Kasumi-1 (cell line): ENCODE results near the gene ITPRIPL1.
A peak's percentile ranks its signal among the peaks of the same experiment; 100 is the strongest.
"Not testable (repeated sequence)": the region's sequence is repeated elsewhere in the genome, so short reads cannot be mapped to it uniquely, and the experiment has no call there.

Source experiments
- DNase-seq, 2 experiments: peaks; one replicate each; lab custom pipeline; 2025; lab: John Stamatoyannopoulos, UW

ITPRIPL1 gene, protein sequence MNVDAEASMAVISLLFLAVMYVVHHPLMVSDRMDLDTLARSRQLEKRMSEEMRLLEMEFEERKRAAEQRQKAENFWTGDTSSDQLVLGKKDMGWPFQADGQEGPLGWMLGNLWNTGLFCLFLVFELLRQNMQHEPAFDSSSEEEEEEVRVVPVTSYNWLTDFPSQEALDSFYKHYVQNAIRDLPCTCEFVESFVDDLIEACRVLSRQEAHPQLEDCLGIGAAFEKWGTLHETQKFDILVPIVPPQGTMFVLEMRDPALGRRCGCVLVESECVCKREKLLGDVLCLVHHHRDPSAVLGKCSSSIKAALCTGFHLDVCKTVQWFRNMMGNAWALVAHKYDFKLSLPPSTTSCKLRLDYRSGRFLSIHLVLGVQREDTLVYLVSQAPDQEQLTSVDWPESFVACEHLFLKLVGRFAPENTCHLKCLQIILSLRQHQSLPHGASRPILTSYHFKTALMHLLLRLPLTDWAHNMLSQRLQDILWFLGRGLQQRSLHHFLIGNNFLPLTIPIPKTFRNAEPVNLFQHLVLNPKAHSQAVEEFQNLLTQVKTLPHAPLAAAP

DNA sequence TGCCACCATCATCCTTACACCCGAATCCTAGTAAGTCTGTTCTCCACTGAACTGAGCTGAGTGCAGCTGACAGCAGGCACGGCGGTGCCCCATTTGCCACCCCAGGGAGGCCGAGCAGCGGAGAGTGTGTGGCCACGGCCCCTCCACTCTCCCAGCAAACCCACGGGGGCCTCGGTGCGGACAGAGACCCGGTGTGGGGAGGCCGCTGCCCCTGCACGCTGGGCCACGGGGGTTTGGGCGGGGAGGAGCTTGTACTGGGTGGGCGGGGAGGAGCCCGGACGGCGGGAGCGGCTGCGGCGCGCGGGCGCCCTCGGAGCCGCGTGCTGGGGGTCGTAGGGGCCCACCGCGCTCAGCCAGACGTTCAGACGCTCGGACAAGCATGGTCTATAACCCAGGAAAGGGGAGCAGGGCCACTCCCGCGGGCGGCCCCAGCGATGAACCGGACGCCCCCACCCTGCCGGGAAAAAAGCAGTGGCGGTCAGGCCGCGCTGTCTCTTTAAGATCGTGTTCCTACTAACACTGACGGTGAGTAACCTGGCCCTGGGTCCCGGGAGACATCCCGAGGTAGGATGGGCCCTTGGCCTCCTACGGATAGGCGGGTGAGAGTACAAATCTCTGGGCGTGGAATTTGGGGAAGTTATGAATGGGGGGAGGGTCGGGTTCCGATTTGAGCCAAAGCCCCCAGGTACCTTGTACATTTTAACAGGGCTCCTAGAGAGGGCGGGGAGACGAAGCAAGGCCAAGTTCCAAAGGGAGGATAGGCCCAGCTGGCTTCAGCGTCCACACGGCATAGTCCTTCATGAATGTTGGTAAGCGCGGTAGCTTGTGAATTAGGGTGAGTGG lies at the start of gene ITPRIPL1:
Gene ITPRIPL1 (plus strand): TSS at position 277 of the 843 bp plus-strand sequence. CDS start 523 bp downstream, at position 800.
- DNase-seq = peak; percentile 27 to 35

DNA sequence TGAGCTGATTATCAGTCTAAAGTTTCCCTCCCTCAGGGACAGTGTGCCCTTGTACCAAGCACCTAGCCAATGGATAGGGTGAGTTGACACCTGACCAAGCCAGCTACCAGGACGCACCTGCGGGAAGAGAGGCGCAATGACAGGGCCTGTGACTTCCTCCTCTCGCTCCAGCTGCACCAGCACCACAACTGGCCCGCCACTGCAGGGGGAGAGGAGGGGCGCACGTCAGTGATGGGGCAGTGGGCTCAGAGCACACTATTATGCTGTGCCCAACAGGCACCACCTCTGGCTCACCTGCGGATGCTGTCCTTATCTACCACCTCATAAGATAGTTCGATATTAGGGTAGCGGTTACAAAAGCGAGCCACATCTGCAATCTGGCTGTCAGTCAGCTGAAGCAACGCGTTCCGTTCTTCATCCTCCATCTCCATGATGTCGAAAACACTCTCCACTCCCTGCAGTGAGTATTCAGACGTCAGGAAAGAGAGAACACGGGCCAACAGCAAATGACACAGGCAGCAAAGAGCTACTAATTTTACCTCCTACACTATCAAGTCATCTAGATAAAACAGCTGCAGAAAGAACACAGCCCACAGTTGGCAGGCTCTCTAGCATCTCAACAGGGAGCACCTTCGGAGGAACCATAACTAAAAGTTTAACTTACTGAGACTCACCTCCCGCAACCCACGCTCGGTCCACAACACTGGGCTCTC lies 48.2 kb upstream of the ITPRIPL1 start:
- no peak for DNase-seq

DNA sequence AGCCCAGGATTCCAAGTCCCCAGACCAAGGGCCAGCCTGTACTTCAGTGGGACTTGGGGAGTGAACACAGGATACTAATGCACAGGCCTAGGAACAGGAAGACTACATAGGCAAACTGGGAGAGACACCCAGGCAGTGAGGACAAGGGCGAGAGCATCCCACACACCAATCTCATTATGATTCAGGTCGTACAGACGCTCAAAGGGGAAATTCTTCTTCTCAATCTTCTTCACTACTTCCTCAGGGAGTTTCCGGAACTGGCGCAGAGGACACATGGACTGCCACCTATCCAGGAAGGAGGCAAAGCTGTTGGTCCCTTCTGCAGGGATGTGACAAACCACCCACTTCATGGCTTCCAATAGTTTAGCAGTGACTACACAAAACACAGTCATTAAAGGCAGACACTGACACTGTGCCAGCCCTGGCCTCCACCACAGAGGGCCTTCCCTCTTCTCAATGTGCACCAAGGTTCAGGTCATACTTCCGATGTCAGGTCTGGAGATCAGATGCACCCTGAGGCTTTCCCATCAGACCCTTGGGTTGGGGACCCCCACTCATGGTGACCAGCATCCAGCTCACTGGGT lies 37.8 kb upstream of the ITPRIPL1 start:
- no peak for DNase-seq

DNA sequence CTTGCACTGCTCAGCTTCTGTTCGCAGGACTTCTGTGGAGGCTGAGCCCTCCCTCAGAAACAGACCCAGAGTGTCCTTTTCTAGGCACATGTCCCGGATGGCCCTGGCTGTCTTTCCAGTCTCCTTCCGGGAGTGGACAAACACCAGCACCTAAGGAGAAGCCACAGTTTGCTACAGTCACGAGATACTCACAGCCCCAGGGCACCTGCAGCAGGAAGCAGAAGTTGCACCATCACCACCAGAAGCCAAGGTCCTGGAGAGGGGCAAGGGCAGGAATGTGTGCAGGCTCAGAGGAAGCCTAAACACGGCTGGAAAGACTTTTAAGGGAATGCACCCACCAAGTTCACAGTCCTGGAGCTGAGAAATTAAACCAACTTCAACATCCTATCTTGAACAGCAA lies 33.4 kb upstream of the ITPRIPL1 start:
- DNase-seq = no peak

DNA sequence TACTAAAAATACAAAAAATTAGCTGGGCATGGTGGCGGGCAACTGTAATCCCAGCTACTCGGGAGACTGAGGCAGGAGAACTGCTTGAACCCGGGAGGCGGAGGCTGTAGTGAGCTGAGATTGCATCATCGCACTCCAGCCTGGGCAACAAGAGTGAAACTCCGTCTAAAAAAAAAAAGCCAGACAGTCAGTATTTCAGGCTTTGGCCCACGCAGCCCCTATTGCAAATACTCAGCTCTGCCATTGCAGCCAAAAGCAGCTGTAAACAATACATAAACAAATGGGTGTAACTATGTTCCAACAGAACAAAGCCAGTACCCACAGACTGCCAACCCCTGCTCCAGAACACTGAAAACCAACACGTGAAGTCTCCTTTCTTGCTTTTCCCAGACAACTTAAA lies 30.8 kb upstream of the ITPRIPL1 start:
- not testable (repeated sequence) for DNase-seq

DNA sequence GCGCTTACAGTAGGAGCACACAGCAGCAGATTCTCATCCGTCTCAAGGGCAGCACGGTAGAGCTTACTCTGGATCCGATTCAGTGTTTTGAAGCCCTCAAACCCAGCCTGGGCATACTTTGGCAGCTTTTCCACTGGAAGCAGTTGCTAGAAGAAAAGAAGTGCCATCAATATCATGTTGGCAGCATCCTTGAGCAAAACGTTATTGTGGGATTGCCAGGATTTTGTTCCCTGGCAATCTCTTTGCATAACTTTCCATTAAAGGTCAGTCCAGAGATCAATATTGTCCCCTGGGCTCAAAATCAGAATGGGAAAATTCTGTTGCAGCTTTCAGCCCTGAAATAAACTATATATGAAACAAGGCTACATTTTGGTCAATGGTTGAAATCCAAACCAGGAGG lies 28.2 kb upstream of the ITPRIPL1 start:
- no peak for DNase-seq

DNA sequence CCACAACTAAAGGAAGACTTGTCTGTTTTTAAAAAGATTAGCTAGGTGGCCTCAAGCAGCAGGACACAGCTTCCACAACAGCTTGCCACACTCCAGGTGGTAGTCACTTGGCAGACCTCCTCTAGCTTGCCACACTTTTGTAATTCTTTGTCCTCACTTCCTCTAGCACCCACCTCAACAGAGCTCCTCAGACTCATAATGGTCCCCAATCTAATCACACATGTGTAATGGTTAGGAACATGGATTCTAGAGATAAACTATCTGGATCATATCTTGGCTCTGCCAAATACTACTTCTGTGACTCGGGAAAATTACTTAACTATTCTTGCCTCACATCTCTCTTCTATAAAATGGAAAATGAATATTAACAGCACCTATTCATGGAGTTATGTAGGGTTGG lies 23.3 kb upstream of the ITPRIPL1 start:
- no peak for DNase-seq

DNA sequence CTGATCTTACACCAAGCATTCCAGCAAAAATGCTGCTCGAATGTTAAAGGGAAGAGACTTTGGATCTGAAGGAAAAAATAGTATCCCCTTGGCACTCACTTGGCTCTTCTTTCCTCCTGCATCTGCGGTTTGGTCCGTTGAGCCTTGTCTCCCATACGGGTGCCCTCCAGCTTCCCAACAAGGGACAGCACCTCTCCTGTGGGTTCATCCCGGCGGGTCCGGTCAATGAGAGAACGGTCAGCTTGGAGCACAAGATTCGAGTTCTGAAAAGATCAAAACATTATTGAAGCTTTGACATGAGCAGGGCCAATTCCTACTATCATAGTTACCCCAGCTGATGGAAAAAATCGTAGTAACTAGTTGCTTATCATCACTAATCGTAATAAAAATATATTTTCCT lies 20.5 kb upstream of the ITPRIPL1 start:
- DNase-seq = no peak

DNA sequence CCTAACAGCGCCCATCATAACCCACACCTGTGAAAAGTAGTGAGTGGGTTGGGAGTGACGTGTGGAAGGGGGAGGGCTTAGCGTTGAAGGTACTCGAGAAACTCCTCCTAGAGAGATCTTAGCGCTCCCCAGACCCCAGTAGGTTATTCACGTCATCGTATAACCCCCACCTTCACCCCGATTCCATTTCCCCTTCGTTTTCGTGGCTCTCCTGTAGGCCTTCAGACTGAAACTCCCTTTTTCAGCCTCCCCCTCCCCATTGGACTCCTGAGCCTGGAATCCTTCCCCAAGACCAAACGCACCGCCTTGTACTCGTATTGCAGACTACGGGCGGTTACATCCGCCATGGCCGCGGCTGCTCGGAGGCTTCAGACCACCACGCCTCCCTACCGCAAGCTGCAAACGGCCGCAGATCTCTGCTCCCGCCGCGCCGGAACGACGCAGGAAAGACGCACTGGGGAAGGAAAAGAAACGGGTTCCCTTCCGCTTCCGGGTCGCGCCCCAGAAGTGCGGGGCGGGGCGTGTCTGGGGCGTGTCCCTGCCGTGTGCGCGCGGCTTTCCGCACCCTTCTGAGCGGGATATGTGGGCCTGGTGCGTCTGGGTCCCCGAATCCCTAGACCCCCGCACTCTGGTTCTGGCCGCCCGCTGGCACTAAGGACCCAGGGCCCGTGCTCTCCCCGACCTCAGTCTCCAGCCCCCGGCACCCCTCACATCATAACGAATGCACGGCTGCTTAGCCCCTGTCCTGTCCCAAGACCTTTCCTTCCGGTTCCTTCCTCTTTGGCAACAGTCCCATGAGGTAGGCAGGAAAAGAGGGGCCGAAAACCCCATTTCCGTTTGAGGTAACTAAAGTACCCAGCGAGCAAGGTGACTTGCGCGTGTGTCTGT lies 19.8 kb upstream of the ITPRIPL1 start, which contains the start of gene SNRNP200:
Gene SNRNP200 (minus strand): TSS at position 456 of the 888 bp plus-strand sequence. CDS start 109 bp downstream, at position 347.
- peak; percentile 92 to 93 for DNase-seq

DNA sequence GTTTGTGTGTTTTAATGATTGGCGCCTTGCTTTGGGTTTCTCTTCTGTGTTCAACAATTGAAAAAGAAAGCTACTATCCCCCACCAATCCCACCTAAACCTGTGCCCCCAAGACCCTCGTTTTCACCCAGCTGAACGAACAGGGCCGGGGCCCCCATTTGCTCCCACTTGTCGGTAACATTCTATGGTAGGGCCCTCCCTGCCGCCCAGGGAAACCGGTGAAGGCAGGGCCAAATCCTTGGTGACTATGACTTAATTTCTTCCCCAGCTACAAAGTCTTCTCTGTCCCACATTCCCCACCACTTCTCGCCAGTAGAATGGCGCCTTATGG lies 19.2 kb upstream of the ITPRIPL1 start:
- no peak for DNase-seq

DNA sequence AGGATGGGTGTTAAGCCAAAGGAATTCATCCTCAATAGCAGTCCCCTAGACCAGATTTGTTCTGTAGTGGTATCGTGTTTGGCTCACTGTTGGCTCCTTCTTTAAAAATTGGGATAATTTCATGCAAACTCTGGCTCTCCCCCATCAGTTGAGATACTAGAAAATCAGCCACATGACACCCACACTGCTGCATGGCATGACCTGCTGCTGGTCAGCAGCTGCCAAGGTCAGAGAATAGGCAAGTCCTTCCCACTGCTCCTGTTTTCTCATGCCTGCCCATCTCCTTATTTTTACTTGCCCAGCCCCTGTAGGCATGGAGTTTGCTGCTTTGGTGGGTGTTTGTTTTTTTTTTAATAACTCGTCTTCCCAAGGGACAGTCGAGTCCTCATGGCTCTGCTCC lies 18.7 kb upstream of the ITPRIPL1 start:
- no peak for DNase-seq

DNA sequence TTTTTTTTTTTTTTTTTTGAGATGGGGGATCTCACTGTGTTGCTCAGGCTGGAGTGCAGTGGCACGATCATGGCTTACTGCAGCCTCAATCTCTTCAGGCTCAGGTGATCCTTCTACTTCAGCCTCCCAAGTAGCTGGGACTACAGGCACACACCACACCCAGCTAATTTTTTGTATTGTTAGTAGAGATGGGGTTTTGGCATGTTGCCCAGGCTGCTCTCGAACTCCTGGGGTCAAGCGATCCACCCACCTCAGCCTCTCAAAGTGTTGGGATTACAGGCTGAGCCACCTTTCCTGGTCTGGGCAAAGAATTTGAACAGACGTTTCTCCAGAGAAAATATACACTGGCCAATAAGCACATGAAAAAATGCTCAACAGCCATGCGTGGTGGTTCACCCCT lies 16.9 kb upstream of the ITPRIPL1 start:
- DNase-seq = no peak

DNA sequence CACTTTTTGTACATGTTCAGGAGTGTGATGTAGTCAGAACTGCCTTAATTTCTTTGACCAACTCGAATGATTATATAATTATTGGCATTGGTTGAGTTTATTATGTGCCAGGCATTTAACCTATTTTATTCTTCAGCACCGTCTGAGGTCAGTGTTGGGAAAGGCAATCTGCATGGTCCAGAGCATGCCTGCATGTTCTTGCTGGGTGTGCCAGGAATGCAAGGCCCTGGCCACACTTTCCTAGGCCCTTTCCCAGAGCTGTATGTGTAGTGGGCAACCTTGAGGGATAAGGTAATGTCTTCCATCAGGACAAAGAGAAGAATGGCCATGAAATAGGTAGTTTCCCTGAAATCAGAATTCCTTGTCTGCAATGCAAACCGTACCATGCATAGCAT lies 10.1 kb upstream of the ITPRIPL1 start:
- DNase-seq = no peak

DNA sequence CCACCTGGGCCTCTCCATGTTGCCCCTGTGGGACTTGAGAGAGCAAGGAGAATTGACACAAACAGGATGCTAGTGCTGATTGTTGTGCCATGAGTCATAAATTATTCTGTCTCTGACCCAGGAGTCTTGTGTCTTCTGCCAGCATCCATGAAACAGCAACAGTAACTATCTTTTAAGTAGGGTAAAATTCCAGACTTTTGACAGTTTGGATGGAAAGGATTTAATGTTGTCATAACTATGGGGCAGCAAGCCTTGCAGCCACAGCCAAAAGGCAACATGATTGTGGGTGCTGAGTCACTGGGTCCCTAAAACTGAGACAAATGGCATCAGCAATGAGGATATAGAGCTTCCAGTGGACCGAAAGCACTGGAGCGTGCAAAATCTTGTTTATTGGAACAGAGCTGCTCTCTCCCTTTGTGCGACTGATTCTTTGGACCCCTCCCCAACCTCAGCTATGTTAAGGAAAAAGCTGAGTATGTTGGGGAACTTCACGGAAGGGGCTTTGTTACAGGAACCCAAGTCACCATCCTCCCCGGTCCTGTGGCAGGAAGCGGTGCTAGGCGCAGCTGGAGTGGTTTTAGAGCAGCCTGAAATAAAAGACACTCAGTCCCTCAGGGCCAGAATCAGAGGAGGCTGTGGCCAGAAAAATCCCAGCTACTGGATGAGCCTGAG lies 9.6 kb upstream of the ITPRIPL1 start:
- peak; percentile 36 to 61 for DNase-seq

DNA sequence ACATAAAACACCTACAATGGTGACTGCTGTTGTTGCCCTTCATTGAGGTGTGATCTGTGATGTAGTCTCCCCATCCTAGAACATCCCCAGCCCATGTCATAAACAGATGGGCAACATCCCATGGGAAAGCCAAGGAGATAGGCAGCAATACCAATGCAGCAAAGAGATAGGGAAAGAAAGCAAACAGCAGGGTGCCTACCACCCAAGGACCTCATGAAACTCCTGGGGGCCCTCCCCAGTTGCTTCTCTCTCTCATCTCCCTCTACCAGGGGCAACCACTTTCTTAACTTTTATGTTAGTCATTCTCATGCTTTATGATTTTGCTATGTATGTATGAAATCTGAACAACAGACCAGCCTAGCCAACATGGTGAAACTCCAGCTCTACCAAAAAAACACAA lies 8.1 kb upstream of the ITPRIPL1 start:
- DNase-seq = no peak

DNA sequence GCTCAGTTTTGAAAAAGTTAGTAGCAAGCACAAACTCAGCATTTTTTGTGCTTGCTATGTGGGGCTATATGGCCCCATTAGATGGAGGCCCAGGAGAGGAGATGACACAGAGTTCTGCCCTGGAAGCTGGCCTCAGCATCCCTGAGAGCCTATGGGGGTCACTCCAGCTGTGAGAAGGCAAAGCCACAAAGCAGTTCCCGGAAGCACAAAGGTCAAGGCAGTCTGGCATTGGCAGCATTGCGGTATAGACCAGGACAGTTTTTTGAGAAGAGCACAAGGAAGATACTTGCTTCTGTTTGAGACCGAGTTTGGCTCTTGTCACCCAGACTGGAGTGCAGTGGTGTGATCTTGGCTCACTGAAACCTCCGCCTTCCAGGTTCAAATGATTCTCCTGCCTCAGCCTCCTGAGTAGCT lies 7.5 kb upstream of the ITPRIPL1 start:
- DNase-seq = no peak

DNA sequence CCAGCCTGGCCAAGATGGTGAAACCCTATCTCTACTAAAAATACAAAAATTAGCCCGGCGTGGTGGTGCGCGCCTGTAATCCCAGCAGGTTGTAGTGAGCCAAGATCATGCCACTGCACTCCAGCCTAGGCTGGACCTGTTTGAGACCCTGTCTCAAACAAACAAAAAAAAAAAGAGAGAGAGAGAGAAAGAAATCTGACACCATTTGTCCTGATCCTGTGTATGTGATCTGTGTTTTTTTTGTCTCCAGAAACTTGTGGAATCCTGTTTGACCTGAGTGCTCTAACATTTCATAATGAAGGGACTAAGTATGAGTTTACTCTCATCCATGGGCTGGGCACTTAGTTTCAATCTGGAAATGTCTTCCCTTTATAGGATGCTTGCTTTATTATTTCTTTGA lies 6.4 kb upstream of the ITPRIPL1 start:
- no peak for DNase-seq

DNA sequence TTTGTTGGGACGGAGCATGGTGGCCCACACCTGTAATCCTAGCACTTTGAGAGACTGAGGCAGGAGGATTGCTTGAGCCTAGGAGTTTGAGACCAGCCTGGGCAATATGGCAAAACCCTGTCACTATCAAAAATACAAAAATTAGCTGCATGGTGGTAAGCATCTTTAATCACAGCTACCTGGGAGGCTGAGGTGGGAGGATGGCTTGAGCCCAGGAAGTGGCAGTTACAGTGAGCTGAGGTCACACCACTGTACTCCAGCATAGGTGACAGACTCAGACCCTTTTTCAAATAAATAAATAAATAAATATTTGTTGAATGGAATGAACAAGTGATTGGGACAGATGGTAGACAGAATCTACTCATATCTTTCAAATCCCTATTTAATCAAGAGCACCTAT lies 5.7 kb upstream of the ITPRIPL1 start:
- no peak for DNase-seq

DNA sequence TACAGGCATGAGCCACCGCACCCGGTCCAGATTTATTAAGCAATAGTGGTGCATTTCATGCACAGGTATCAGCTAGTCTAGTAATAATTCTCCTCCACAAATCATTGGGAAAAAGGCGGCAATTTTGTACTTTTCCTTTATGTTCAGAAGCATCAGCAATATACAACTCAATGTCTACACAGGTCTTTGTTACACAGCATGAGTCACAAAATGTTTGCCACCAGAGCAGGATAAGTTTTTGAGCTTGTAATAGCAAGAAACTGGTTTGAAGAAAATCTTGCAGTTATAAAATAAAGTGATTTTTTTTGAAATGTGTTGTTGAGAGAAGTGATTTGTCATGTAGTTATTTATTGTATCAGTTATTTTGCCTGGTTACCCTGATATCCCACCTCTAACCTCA lies 4.8 kb upstream of the ITPRIPL1 start:
- no peak for DNase-seq
